RPMI7951 (cell line): ENCODE results near the gene ACOT4. TPM values are rescaled to one million over a fixed set of nuclear protein-coding genes. Genes with fewer than 3 reads are reported as not detected.
"Not testable (repeated sequence)": the region's sequence is repeated elsewhere in the genome, so short reads cannot be mapped to it uniquely, and the experiment has no call there.

ENCODE experiments used
- DNase-seq: peaks from one replicate; pipeline ENCODE4 v3.0.0-alpha.2; 2012; ENCODE audit warnings: low read depth
- total RNA-seq: library from RNA; depleted of rRNA; stranded (reverse); fragments of >200 nt; shearing (Covaris generic); gene quantifications from 2 replicates; pipeline ENCODE4 v1.2.3, GENCODE V29; 2014

The ACOT4 gene
- total RNA-seq, 1 experiment from 2014 or later, result 3.0 TPM

GRCh38 chr14:73577214-73577613 is 14.5 kb upstream of the ACOT4 start:
- DNase-seq, result not testable (repeated sequence)

GRCh38 chr14:73582102-73582979 is 9.3 kb upstream of the ACOT4 start:
- DNase-seq, result not testable (repeated sequence)

GRCh38 chr14:73588695-73589094 is 3.0 kb upstream of the ACOT4 start:
- DNase-seq, result no peak

GRCh38 chr14:73589116-73589515 is 2.6 kb upstream of the ACOT4 start:
- no peak for DNase-seq

GRCh38 chr14:73590673-73591004 is 1.0 kb upstream of the ACOT4 start:
- not testable (repeated sequence) for DNase-seq

GRCh38 chr14:73594491-73594890 is 2.8 kb downstream of the ACOT4 start:
- DNase-seq, result no peak

GRCh38 chr14:73599499-73599898 is 7.8 kb downstream of the ACOT4 start:
- DNase-seq, result no peak

GRCh38 chr14:73602994-73603393 is 11.3 kb downstream of the ACOT4 start:
- no peak for DNase-seq

GRCh38 chr14:73606271-73606670 is 14.6 kb downstream of the ACOT4 start:
- no peak for DNase-seq

GRCh38 chr14:73607241-73607640 is 15.6 kb downstream of the ACOT4 start:
- DNase-seq, result no peak

- DNase-seq, result peak; percentile 52
Observed at GRCh38 chr14:73610687-73611086, 19.0 kb downstream of the ACOT4 start.

GRCh38 chr14:73612339-73613045 is 20.8 kb downstream of the ACOT4 start, which contains the start of gene ACOT6:
ACOT6 (plus strand) TSS chr14:73612517; CDS start chr14:73612572, 55 bp downstream.
- peak; percentile 78 for DNase-seq

GRCh38 chr14:73613046-73613383 is 21.3 kb downstream of the ACOT4 start:
- DNase-seq, result no peak

- no peak for DNase-seq
Observed at GRCh38 chr14:73613419-73613963, 21.8 kb downstream of the ACOT4 start.

- DNase-seq, result no peak
Observed at GRCh38 chr14:73616831-73617230, 25.2 kb downstream of the ACOT4 start.

- no peak for DNase-seq
Observed at GRCh38 chr14:73619524-73619923, 27.9 kb downstream of the ACOT4 start.

GRCh38 chr14:73620268-73620667 is 28.6 kb downstream of the ACOT4 start:
- DNase-seq, result no peak

- DNase-seq, result no peak
Observed at GRCh38 chr14:73623504-73624054, 31.9 kb downstream of the ACOT4 start.

GRCh38 chr14:73625706-73626105 is 34.0 kb downstream of the ACOT4 start:
- DNase-seq, result no peak

GRCh38 chr14:73627151-73627558 is 35.5 kb downstream of the ACOT4 start:
- DNase-seq, result no peak

GRCh38 chr14:73630009-73630780 is 38.5 kb downstream of the ACOT4 start:
- no peak for DNase-seq
